PC-3 (cell line): ENCODE data around the gene GPR176. TPM values are rescaled to one million over a fixed set of nuclear protein-coding genes. Genes with fewer than 3 reads are reported as not detected.

Source experiments
- ATAC-seq: fragments of 200-7000 bp; cut with Tn5 transposase; 2 replicates; pipeline ENCODE4 v1.9.1; 2020; ENCODE audit warnings: mild to moderate bottlenecking, moderate library complexity
- BruUV-seq: library from RNA; stranded (reverse); fragments of 400-500 nt; replicated peaks from 2 replicates; lab custom pipeline; 2021; lab: Mats Ljungman, UMichigan
- CTCF ChIA-PET: fragments of 300-600 bp; sonication (Branson Sonifier 250); formaldehyde crosslinking; loops from one replicate; lab custom pipeline; 2022; ENCODE audit warnings: antibody characterized with exemption; lab: Charles Lee
- POLR2A ChIA-PET: fragments of 300-600 bp; sonication (Branson Sonifier 250); formaldehyde crosslinking; loops from one replicate; lab custom pipeline; 2022; ENCODE audit warnings: antibody characterized with exemption; ENCODE audit not compliant: unreplicated experiment; lab: Charles Lee
- DNase-seq: peaks from one replicate; pipeline ENCODE4 v3.0.0-alpha.2; 2015
- H2AFZ ChIP-seq: fragments of 300-600 bp; sonication (generic); 2 replicates; pipeline ENCODE4 v1.6.0; 2016; ENCODE audit warnings: antibody characterized with exemption, low read length
- H3F3A ChIP-seq: fragments of 300-600 bp; sonication (generic); one replicate; pipeline ENCODE4 v1.6.0; 2017; ENCODE audit warnings: antibody characterized with exemption, low read length, control low read depth, mild to moderate bottlenecking; ENCODE audit not compliant: unreplicated experiment
- H3K27ac ChIP-seq: fragments of 300-600 bp; sonication (generic); 2 replicates; pipeline ENCODE4 v1.5.1; 2016; ENCODE audit warnings: mild to moderate bottlenecking, low read length
- H3K27me3 ChIP-seq: fragments of 300-600 bp; sonication (generic); 2 replicates; pipeline ENCODE4 v1.6.1; 2016; ENCODE audit warnings: low read length, mixed read lengths
- H3K36me3 ChIP-seq: fragments of 300-600 bp; sonication (generic); 2 replicates; pipeline ENCODE4 v1.6.1; 2016; ENCODE audit warnings: low read depth, mixed run types, low read length, mixed read lengths
- H3K4me1 ChIP-seq: fragments of 300-600 bp; sonication (generic); 2 replicates; pipeline ENCODE4 v1.5.1; 2016; ENCODE audit warnings: low read length; ENCODE audit not compliant: insufficient read depth
- H3K4me2 ChIP-seq: fragments of 300-600 bp; sonication (generic); 2 replicates; pipeline ENCODE4 v1.6.0; 2016; ENCODE audit warnings: low read length
- H3K4me3 ChIP-seq: fragments of 300-600 bp; sonication (generic); 2 replicates; pipeline ENCODE4 v1.5.1; 2016; ENCODE audit warnings: mild to moderate bottlenecking, low read length, mixed read lengths
- H3K79me2 ChIP-seq: fragments of 300-600 bp; sonication (generic); 2 replicates; pipeline ENCODE4 v1.6.1; 2017; ENCODE audit warnings: low read length, mixed read lengths
- H3K9ac ChIP-seq: fragments of 300-600 bp; sonication (generic); 2 replicates; pipeline ENCODE4 v1.6.0; 2016; ENCODE audit warnings: mild to moderate bottlenecking, low read length
- H3K9me2 ChIP-seq: fragments of 300-600 bp; sonication (generic); replicated peaks from 2 replicates; pipeline ENCODE4 v1.6.1; 2016; ENCODE audit warnings: mixed run types, low read length, mixed read lengths
- H3K9me3 ChIP-seq: fragments of 300-600 bp; sonication (generic); 2 replicates; pipeline ENCODE4 v1.6.1; 2016; ENCODE audit warnings: low read length, mixed read lengths
- H4K20me1 ChIP-seq: fragments of 300-600 bp; sonication (generic); 2 replicates; pipeline ENCODE4 v1.6.1; 2016; ENCODE audit warnings: low read length, mixed read lengths
- EZH2 ChIP-seq: fragments of 300-600 bp; sonication (generic); IDR thresholded peaks from one replicate; pipeline ENCODE4 v1.6.1; 2017; ENCODE audit warnings: antibody characterized with exemption, mild to moderate bottlenecking, low read length; ENCODE audit not compliant: unreplicated experiment
- EZH2phosphoT487 ChIP-seq: fragments of 300-600 bp; sonication (generic); IDR thresholded peaks from 2 replicates; pipeline ENCODE4 v1.6.1; 2018; ENCODE audit warnings: mild to moderate bottlenecking, antibody characterized with exemption, low read length, borderline replicate concordance
- intact Hi-C: fragments of 100-400 bp; cut with micrococcal nuclease; formaldehyde crosslinking; loops from 2 replicates; pipeline ENCODE4 v1.9.0; 2023
- total RNA-seq: library from RNA; depleted of rRNA; stranded (reverse); fragments of >200 nt; gene quantifications from 2 replicates; pipeline ENCODE4 v1.2.3, GENCODE V29; 2014
- TF ChIP-seq, protein P1 (sequence below): fragments of 300-600 bp; sonication (generic); conservative IDR thresholded peaks from 2 replicates; pipeline ENCODE4 v1.5.1; 2017; ENCODE audit warnings: antibody characterized with exemption, low read depth, mild to moderate bottlenecking, low read length

GPR176 gene
- total RNA-seq, 1 experiment from 2014 or later = 27.8 TPM

DNA sequence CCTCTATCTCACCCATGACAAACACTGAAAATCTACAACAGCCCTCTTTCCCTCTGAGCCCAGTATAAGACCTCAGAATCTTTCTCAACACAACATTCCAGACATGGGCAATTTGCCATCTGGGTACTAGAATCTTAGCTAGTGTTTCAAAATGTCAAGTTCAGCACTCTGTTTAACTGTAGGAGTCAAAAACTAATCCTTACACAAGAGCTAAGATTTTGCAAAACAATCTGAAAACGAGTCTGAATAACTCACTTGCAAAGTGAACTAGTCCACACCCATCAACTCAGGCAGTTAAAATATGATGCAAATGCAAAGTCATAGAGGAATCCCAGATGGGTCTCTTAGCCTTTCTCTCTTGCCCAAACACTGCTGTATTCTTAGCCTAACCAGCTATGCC lies 67.8 kb downstream of the GPR176 start:
- H3K27me3 ChIP-seq = no peaks in the 10 kb centered on the region
- no peaks in the 10 kb centered on the region for H3K9me3 ChIP-seq
- H4K20me1 ChIP-seq = no peaks in the 10 kb centered on the region
- no peaks in the 10 kb centered on the region for H3K4me1 ChIP-seq
- DNase-seq = no peak
- no TSS peak for BruUV-seq
- no peak for ATAC-seq
- H3K36me3 ChIP-seq = no peaks in the 10 kb centered on the region
- no peaks in the 10 kb centered on the region for H3F3A ChIP-seq
- TF ChIP-seq, protein P1, sequence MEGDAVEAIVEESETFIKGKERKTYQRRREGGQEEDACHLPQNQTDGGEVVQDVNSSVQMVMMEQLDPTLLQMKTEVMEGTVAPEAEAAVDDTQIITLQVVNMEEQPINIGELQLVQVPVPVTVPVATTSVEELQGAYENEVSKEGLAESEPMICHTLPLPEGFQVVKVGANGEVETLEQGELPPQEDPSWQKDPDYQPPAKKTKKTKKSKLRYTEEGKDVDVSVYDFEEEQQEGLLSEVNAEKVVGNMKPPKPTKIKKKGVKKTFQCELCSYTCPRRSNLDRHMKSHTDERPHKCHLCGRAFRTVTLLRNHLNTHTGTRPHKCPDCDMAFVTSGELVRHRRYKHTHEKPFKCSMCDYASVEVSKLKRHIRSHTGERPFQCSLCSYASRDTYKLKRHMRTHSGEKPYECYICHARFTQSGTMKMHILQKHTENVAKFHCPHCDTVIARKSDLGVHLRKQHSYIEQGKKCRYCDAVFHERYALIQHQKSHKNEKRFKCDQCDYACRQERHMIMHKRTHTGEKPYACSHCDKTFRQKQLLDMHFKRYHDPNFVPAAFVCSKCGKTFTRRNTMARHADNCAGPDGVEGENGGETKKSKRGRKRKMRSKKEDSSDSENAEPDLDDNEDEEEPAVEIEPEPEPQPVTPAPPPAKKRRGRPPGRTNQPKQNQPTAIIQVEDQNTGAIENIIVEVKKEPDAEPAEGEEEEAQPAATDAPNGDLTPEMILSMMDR = no peak
- TF ChIP-seq EZH2phosphoT487 (no peak), EZH2 (no peak)
- no peak overlapping the region for H3K27ac ChIP-seq
- H3K79me2 ChIP-seq = no peaks in the 10 kb centered on the region
- H3K9ac ChIP-seq = no peak overlapping the region
- H2AFZ ChIP-seq = no peak overlapping the region
- POLR2A ChIA-PET = no interaction called here
- no peak overlapping the region for H3K4me2 ChIP-seq
- intact Hi-C loops = no loop called here
- no peaks in the 10 kb centered on the region for H3K9me2 ChIP-seq
- H3K4me3 ChIP-seq = no peak overlapping the region
- CTCF ChIA-PET = no interaction called here

DNA sequence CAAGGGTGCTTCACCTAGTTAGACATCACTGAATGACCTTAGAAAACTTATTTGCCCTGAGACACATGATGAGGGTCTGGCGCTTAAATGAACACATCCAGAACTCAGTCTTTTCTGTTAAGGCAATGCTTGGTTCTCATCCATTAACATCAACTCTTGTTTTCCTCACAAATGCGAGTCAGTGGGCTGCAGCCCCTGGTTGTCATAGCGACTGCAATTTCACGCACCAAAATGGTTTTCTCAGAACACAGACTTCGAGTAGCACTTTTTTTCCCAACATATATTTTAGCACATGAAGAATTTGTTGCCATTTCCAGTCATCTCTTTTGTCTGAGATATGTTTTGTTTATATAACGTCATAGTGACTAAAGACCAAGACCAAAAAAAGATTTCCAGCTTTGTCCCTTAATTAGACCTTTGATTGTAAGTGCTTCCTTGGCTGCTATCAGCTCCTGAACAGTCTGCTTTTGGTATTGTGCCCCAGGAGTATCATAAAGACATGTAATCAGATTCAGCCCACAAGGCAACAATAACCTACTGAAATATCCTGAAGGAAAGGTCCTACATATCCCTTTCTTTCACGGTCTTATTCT lies 68.5 kb downstream of the GPR176 start:
- no peak overlapping the region for H3K4me3 ChIP-seq
- H3K9ac ChIP-seq = no peak overlapping the region
- H3F3A ChIP-seq = no peaks in the 10 kb centered on the region
- H3K79me2 ChIP-seq = no peaks in the 10 kb centered on the region
- no peaks in the 10 kb centered on the region for H3K9me2 ChIP-seq
- ChIA-PET POLR2A (no interaction called here), CTCF (no interaction called here)
- H3K27ac ChIP-seq = no peak overlapping the region
- no peak overlapping the region for H2AFZ ChIP-seq
- H3K4me1 ChIP-seq = no peaks in the 10 kb centered on the region
- no peak overlapping the region for H3K4me2 ChIP-seq
- no peaks in the 10 kb centered on the region for H3K36me3 ChIP-seq
- H3K27me3 ChIP-seq = no peaks in the 10 kb centered on the region
- no TSS peak for BruUV-seq
- intact Hi-C loops = no loop called here
- no peaks in the 10 kb centered on the region for H3K9me3 ChIP-seq
- TF ChIP-seq, protein P1 = no peak
- TF ChIP-seq EZH2phosphoT487 (no peak), EZH2 (no peak)
- DNase-seq = no peak
- H4K20me1 ChIP-seq = no peaks in the 10 kb centered on the region
- no peak for ATAC-seq

DNA sequence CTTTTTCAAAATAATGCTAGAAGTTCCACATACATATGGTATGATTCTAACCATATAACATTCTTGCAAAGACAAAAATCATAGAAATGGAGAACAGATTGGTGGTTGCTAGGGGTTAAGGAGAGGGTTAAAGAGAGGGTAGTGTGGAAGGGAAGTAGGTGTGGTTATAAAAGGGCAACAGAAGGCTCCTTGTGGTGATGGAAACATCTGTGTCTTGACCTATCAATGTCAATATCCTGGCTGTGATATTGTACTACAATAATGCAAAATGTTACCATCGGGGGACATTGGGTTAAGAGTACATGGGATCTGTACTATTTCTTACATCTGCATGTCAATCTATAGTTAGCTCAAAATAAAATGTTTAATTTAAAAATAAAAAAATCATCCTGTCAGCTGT lies 69.6 kb downstream of the GPR176 start:
- H4K20me1 ChIP-seq = no peaks in the 10 kb centered on the region
- no TSS peak for BruUV-seq
- H3K9ac ChIP-seq = no peak overlapping the region
- H3K4me3 ChIP-seq = no peak overlapping the region
- no peaks in the 10 kb centered on the region for H3K27me3 ChIP-seq
- H3K4me2 ChIP-seq = no peak overlapping the region
- ATAC-seq = no peak
- no peaks in the 10 kb centered on the region for H3K36me3 ChIP-seq
- H3K9me2 ChIP-seq = no peaks in the 10 kb centered on the region
- CTCF ChIA-PET = no interaction called here
- H3K9me3 ChIP-seq = no peaks in the 10 kb centered on the region
- intact Hi-C loops = no loop called here
- H3K4me1 ChIP-seq = no peaks in the 10 kb centered on the region
- no peak for DNase-seq
- TF ChIP-seq, protein P1 = no peak
- TF ChIP-seq EZH2 (no peak), EZH2phosphoT487 (no peak)
- H3K79me2 ChIP-seq = no peaks in the 10 kb centered on the region
- H2AFZ ChIP-seq = no peak overlapping the region
- H3F3A ChIP-seq = no peaks in the 10 kb centered on the region
- no peak overlapping the region for H3K27ac ChIP-seq
- POLR2A ChIA-PET = no interaction called here
